Measurements from ENCODE around the gene HIVEP2. TPM values are rescaled to one million over a fixed set of nuclear protein-coding genes. Genes with fewer than 3 reads are reported as not detected.

HIVEP2 gene
- polyA plus RNA-seq, 1 donor from 2014 or later: 5.9 TPM

- Mint-ChIP-seq H3K27me3 (no peaks in the 10 kb centered on the region), H3K4me3 (peak overlapping the region; percentile 82 to 94 (median 88)), H3K36me3 (peaks cover 8% of the 10 kb centered on the region), H3K27ac (peak overlapping the region; percentile 88 to 96 (median 95)), H3K4me1 (peaks cover 43 to 59% (median 52%) of the 10 kb centered on the region in 3 donors), H3K9me3 (peaks cover 0 to 4% (median 0%) of the 10 kb centered on the region in 3 donors)
These were observed 125.2 kb downstream of the HIVEP2 start for GRCh38 chr6:142819603-142820337.

- H3K27ac Mint-ChIP-seq: no peak overlapping the region
- H3K9me3 Mint-ChIP-seq: peaks cover 0 to 2% (median 0%) of the 10 kb centered on the region in 3 donors
- no peak overlapping the region for H3K4me3 Mint-ChIP-seq
- H3K4me1 Mint-ChIP-seq: peaks cover 38 to 55% (median 49%) of the 10 kb centered on the region in 3 donors
- H3K36me3 Mint-ChIP-seq: peaks cover 16% of the 10 kb centered on the region
- no peaks in the 10 kb centered on the region for H3K27me3 Mint-ChIP-seq
These were observed 128.5 kb downstream of the HIVEP2 start for GRCh38 chr6:142816486-142816885.

GRCh38 chr6:142816031-142816430, 128.9 kb downstream of the HIVEP2 start:
- no peak overlapping the region for H3K27ac Mint-ChIP-seq
- H3K4me3 Mint-ChIP-seq: no peak overlapping the region
- no peaks in the 10 kb centered on the region for H3K27me3 Mint-ChIP-seq
- peaks cover 0 to 2% (median 0%) of the 10 kb centered on the region in 3 donors for H3K9me3 Mint-ChIP-seq
- H3K4me1 Mint-ChIP-seq: peaks cover 35 to 54% (median 49%) of the 10 kb centered on the region in 3 donors
- H3K36me3 Mint-ChIP-seq: peaks cover 16% of the 10 kb centered on the region

GRCh38 chr6:142811923-142812322, 133.1 kb downstream of the HIVEP2 start:
- Mint-ChIP-seq H3K27me3 (no peaks in the 10 kb centered on the region), H3K27ac (peak overlapping the region; percentile 2 to 24 (median 3)), H3K4me1 (peaks cover 34 to 39% (median 36%) of the 10 kb centered on the region in 3 donors), H3K9me3 (peaks cover 0 to 2% (median 0%) of the 10 kb centered on the region in 3 donors), H3K36me3 (peaks cover 27% of the 10 kb centered on the region), H3K4me3 (no peak overlapping the region)

- Mint-ChIP-seq H3K27me3 (no peaks in the 10 kb centered on the region), H3K4me1 (peaks cover 30 to 35% (median 34%) of the 10 kb centered on the region in 3 donors), H3K27ac (peak overlapping the region in 2 of 3 donors; percentile 27 to 48), H3K9me3 (peaks cover 0 to 2% (median 0%) of the 10 kb centered on the region in 3 donors), H3K4me3 (peak overlapping the region in 1 of 4 donors; percentile 2), H3K36me3 (peaks cover 26% of the 10 kb centered on the region)
These were observed 133.9 kb downstream of the HIVEP2 start for GRCh38 chr6:142810952-142811514.

DNA sequence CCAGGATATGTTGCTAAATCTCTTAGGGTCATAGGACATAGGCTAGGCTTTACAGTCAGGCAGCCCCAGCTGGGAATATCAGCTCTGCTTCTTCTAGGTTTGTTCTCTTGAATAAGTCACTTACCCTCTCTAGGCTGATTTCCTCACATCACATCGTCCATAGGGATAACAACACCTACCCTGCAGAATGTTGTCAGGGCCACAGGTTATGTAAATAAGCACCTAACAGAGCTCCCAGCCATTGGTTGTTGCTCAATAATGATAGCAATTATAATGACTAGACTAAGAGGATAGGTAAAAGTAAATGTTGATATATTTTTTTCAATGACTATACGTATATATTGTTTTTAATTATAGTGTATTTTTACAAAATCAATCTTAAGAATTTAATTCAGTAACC, 135.0 kb downstream of the HIVEP2 start:
- Mint-ChIP-seq H3K27me3 (no peaks in the 10 kb centered on the region), H3K36me3 (peaks cover 26% of the 10 kb centered on the region), H3K4me3 (no peak overlapping the region), H3K27ac (no peak overlapping the region), H3K4me1 (peaks cover 31 to 38% (median 34%) of the 10 kb centered on the region in 3 donors), H3K9me3 (peaks cover 0 to 2% (median 0%) of the 10 kb centered on the region in 3 donors)

GRCh38 chr6:142808405-142809061, 136.4 kb downstream of the HIVEP2 start:
- H3K27me3 Mint-ChIP-seq: no peaks in the 10 kb centered on the region
- no peaks in the 10 kb centered on the region for H3K9me3 Mint-ChIP-seq
- peak overlapping the region in 1 of 4 donors; percentile 34 for H3K4me3 Mint-ChIP-seq
- H3K4me1 Mint-ChIP-seq: peaks cover 28 to 37% (median 29%) of the 10 kb centered on the region in 3 donors
- peaks cover 22% of the 10 kb centered on the region for H3K36me3 Mint-ChIP-seq
- peak overlapping the region in 1 of 3 donors; percentile 40 for H3K27ac Mint-ChIP-seq

GRCh38 chr6:142805042-142805441, 139.9 kb downstream of the HIVEP2 start:
- Mint-ChIP-seq H3K36me3 (peaks cover 15% of the 10 kb centered on the region), H3K4me1 (peaks cover 36 to 37% (median 36%) of the 10 kb centered on the region in 3 donors), H3K27me3 (no peaks in the 10 kb centered on the region), H3K27ac (no peak overlapping the region), H3K9me3 (no peaks in the 10 kb centered on the region), H3K4me3 (no peak overlapping the region)

- no peak overlapping the region for H3K4me3 Mint-ChIP-seq
- H3K9me3 Mint-ChIP-seq: no peaks in the 10 kb centered on the region
- no peaks in the 10 kb centered on the region for H3K27me3 Mint-ChIP-seq
- peaks cover 36 to 41% (median 40%) of the 10 kb centered on the region in 3 donors for H3K4me1 Mint-ChIP-seq
- peaks cover 15% of the 10 kb centered on the region for H3K36me3 Mint-ChIP-seq
- H3K27ac Mint-ChIP-seq: peak overlapping the region in 1 of 3 donors; percentile 51
These were observed 140.5 kb downstream of the HIVEP2 start for GRCh38 chr6:142804490-142804889.

DNA sequence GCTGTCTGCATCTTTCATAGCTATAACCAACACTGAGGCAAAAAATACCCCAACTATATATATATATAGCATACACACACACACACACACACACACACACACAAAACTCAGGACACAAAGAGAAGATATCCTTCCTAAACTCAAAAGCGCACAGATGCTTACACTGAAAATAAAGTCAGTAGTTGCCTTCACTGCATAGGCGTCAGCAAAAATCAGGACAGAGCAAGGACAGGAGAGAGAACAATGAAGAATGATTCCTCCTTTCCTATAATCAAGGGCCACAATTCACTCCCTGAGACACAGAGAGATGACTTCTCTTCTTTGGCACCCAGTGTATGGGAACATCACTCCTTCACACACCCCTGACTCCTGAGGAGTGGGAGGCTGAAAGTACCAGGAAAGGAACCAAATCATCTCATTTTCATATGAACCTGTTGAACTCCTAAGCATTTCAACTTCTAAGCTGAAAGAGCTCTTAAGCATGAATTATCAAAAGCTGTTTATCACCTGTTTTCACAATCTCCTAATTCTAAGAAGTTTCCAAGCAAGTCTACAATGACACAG, 141.4 kb downstream of the HIVEP2 start:
- H3K36me3 Mint-ChIP-seq: peaks cover 12% of the 10 kb centered on the region
- H3K4me1 Mint-ChIP-seq: peaks cover 37 to 46% (median 46%) of the 10 kb centered on the region in 3 donors

GRCh38 chr6:142803032-142803431, 141.9 kb downstream of the HIVEP2 start:
- peaks cover 11% of the 10 kb centered on the region for H3K36me3 Mint-ChIP-seq
- H3K4me3 Mint-ChIP-seq: no peak overlapping the region
- no peaks in the 10 kb centered on the region for H3K27me3 Mint-ChIP-seq
- H3K4me1 Mint-ChIP-seq: peaks cover 42 to 52% (median 46%) of the 10 kb centered on the region in 3 donors
- peak overlapping the region in 1 of 3 donors; percentile 51 for H3K27ac Mint-ChIP-seq
- H3K9me3 Mint-ChIP-seq: no peaks in the 10 kb centered on the region

More for the DNA sequence above, 141.4 kb downstream of the HIVEP2 start:
- H3K9me3 Mint-ChIP-seq: no peaks in the 10 kb centered on the region
- H3K27ac Mint-ChIP-seq: peak overlapping the region in 1 of 3 donors; percentile 51
- H3K27me3 Mint-ChIP-seq: no peaks in the 10 kb centered on the region
- no peak overlapping the region for H3K4me3 Mint-ChIP-seq

- Mint-ChIP-seq H3K27ac (no peak overlapping the region), H3K4me3 (no peak overlapping the region), H3K4me1 (peaks cover 39 to 51% (median 45%) of the 10 kb centered on the region in 3 donors), H3K27me3 (no peaks in the 10 kb centered on the region), H3K36me3 (peaks cover 5% of the 10 kb centered on the region), H3K9me3 (no peaks in the 10 kb centered on the region)
These were observed 142.9 kb downstream of the HIVEP2 start for GRCh38 chr6:142802124-142802523.

GRCh38 chr6:142800240-142800639, 144.7 kb downstream of the HIVEP2 start:
- H3K27ac Mint-ChIP-seq: peak overlapping the region in 1 of 3 donors; percentile 22
- no peaks in the 10 kb centered on the region for H3K27me3 Mint-ChIP-seq
- H3K9me3 Mint-ChIP-seq: no peaks in the 10 kb centered on the region
- peaks cover 2% of the 10 kb centered on the region for H3K36me3 Mint-ChIP-seq
- peaks cover 41 to 50% (median 42%) of the 10 kb centered on the region in 3 donors for H3K4me1 Mint-ChIP-seq
- peak overlapping the region in 1 of 4 donors; percentile 4 for H3K4me3 Mint-ChIP-seq

- H3K27me3 Mint-ChIP-seq: no peaks in the 10 kb centered on the region
- H3K9me3 Mint-ChIP-seq: no peaks in the 10 kb centered on the region
- peaks cover 2% of the 10 kb centered on the region for H3K36me3 Mint-ChIP-seq
- peaks cover 38 to 45% (median 44%) of the 10 kb centered on the region in 3 donors for H3K4me1 Mint-ChIP-seq
- no peak overlapping the region for H3K27ac Mint-ChIP-seq
- H3K4me3 Mint-ChIP-seq: no peak overlapping the region
These were observed 145.3 kb downstream of the HIVEP2 start for GRCh38 chr6:142799639-142800038.

GRCh38 chr6:142797159-142797558, 147.8 kb downstream of the HIVEP2 start:
- no peak overlapping the region for H3K27ac Mint-ChIP-seq
- H3K4me1 Mint-ChIP-seq: peaks cover 28 to 35% (median 34%) of the 10 kb centered on the region in 3 donors
- H3K9me3 Mint-ChIP-seq: no peaks in the 10 kb centered on the region
- no peak overlapping the region for H3K4me3 Mint-ChIP-seq
- peaks cover 2% of the 10 kb centered on the region for H3K36me3 Mint-ChIP-seq
- H3K27me3 Mint-ChIP-seq: no peaks in the 10 kb centered on the region

Measured in IgD-negative memory B cell (primary cell).